HG03060 (cell line): ENCODE results near the gene CACNG5.
"Not testable (repeated sequence)": the region's sequence is repeated elsewhere in the genome, so short reads cannot be mapped to it uniquely, and the experiment has no call there.

Experiments
- ATAC-seq: cut with Tn5 transposase; IDR thresholded peaks from one replicate; pipeline ENCODE4 v1.9.1; 2021; ENCODE audit warnings: low read depth, moderate number of reproducible peaks; ENCODE audit not compliant: unreplicated experiment

The CACNG5 gene

DNA sequence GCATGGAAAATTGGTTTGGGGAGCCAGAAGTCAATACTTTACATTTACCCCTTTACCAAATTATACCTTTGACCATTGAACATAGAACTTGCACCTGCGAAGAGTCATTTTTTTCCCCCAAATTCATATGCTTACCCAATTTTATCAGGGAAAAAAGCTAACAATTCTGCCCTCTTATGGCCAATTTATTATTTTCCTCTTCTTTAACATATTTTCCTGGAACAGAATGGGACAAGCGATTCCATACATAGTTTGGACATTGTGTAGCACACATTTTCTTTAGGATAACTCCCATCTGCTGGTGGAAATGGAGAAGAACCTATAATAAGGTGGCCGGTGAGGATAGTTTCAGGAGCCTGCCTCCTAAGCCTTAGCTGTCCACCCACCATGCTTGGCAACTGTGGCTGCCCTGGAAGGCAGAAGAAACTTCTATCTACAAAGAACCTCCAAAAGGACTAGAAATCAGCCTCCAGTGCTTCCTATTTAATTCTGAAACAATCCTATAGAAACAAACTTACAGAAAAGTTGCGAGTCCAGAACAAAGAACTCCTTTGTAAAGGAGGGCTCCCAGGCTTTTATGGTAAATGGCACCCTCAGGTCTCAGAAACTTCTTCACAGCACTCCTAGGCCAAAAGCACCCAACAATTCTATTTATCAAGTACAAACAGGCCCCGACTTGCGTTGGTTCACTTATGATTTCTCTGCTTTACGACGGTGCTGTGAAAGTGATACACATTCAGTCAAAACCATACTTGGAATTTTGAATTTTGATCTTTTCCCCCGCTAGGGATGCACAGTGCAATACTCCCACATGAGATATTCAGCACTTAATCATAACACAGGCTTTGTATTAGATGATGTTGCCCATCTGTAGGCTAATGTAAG lies 65.5 kb downstream of the CACNG5 start:
- no peak for ATAC-seq

DNA sequence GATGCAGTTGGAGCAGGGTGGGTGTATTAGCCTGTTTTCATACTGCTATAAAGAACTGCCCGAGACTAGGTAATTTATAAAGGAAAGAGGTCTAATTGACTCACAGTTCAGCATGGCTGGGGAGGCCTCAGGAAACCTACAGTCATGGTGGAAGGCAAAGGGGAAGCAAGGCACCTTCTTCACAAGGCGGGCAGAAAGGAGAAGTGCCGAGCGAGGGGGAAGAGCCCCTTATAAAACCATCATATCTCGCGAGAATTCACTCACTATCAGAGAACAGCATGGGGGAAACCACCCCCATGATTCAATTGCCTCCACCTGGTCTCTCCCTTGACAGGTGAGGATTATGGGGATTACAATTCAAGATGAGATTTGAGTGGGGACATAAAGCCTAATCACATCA lies 68.4 kb downstream of the CACNG5 start:
- ATAC-seq = not testable (repeated sequence)

DNA sequence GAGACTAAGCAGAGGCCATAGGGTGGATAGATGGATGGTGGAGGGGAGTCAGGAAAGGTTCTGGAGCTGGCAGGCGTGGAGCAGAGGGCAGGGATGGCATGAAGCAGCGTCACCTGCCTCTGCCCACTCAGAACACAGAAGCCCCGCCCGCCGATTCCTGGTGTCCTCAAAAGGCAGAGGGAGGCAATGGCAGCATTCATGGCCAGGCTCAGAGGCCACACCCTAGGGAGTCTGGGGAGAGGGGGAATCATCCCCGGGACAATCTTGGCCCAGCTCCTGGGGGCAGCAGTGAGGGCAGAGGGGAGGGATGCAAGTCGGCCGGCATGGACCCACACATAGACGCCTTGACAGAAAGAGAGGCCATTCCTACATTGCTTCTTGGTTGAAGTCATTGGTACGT lies 68.9 kb downstream of the CACNG5 start:
- no peak for ATAC-seq

GRCh38 chr17:66904760-66905624 lies 70.1 kb downstream of the CACNG5 start:
- ATAC-seq = no peak

GRCh38 chr17:66906321-66907278 lies 71.7 kb downstream of the CACNG5 start:
- ATAC-seq = no peak

GRCh38 chr17:66909804-66910373 lies 75.0 kb downstream of the CACNG5 start:
- no peak for ATAC-seq

DNA sequence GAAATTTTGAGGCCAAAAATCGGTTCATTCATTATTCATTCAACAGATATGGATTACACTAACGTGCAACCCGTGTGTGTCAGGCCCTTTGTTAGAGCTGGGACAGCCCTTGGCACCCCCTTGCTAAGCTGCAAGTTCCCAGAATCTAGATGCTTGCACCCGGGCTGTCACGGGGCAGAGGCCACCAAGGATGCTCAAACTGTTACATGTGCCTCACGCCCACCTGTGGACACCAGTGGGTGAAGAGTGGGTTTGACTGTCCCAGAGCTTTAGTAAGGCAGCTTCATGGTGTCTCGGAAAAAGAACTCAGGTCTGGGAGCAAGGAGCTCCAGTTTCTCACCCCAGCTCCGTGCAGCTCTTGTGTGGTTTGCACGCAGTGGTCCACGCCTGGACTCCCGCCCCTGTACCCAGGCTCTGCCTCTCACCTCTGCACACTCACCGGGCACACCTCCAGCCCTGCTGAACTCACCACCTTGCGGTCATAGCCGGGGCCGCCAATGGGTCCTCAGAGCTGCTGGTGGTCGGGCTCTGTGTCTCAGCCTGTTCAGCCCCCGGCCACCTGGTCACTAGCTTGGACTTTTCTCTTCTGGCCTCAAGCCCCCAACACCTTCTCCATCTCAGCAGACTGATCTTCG lies 75.9 kb downstream of the CACNG5 start:
- no peak for ATAC-seq

GRCh38 chr17:66915204-66915611 lies 80.3 kb downstream of the CACNG5 start:
- no peak for ATAC-seq

DNA sequence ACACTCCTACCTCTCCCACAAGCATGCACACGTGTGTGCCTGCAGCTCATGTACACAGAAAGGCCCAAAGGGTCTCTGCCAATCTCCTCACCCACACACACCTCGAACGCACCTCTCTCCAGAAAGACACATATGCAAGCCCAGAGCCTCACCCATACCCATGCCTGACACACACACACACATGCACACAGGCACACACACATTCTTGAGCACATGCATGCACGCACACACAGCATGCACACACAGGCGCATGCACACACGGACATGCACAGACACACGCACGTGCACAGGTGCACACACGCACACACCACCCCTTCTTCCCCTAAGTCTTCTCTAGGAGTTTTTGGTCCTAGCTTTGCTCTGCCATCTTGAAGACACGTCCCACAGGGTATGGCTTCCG lies 80.9 kb downstream of the CACNG5 start:
- no peak for ATAC-seq

DNA sequence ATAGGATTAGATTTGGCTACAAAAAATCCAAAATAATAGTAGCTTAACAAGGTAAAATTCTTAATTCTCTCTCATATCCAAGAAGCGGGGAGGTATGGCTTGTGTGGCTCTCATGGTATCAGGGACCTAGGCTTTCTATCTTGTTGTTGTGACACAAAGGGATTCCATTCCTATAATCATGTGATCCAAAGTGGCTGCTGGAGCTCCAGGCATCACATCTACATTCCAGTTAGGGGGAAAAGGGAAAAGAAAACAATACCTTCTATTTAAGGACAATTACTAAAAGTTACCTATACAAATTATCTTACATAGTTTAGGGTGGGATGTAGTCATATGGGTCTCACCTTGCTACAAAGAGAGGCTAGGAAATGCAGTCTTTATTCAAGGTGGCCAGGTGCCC lies 82.0 kb downstream of the CACNG5 start:
- ATAC-seq = no peak

DNA sequence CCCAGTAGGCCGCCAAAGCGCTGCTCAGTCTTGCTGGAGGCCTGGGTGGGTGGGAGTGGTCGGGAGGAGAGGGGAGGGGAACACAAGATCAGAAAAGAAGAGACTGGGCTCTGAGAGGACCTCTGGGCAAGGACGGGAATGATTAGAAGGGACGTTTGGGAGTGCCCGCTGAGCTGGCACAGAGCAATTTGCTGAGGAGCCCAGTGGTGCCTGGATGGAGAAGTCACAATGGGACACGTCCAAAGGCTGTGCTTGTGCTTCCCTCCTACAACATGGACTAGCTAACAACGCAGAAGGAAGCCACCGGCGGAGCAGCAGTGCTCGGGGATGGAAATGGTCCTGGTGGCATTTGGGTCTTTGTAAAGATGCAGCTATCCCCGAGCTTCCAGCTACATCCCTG lies 84.0 kb downstream of the CACNG5 start:
- ATAC-seq = no peak

DNA sequence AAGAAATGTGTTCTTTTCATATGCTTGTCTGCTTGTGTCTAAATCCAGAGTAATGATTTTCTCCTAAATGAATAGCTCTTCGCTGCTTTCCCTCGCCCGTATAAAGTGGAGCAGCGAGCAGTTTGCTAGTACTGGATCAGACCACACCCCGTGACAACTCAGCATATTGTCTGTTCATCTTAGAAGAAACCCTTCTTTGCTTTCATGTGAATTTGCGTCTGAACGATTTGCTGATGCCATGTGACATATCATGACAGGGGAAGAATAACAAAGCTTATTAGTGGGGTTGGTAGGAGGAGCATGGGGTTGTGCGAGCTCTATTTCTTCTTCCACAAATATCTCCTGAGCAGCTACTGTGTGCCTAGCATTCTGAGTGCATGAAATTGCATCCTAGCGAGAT lies 85.5 kb downstream of the CACNG5 start:
- ATAC-seq = no peak

DNA sequence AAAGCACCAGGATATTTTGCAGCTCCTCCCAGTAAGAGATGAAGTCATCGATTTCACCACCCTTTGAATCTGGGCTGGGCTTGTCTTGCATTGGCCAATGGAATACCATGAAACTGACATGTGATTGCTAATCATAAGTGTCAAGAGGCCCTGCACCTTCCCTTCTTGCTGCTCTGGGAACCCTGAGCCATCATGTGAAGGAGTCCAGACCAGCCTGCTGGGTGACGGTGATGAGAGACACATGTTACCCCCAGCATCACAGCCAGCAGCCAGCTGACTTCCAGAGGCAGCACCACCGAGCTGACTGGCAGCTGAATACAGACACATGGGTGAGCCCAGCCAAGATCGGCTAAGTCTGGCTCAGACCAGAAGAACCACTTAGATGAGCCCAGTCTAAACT lies 86.0 kb downstream of the CACNG5 start:
- no peak for ATAC-seq

- ATAC-seq = no peak
Measured at GRCh38 chr17:66923886-66924285, 89.0 kb downstream of the CACNG5 start.

GRCh38 chr17:66925811-66926500 lies 91.0 kb downstream of the CACNG5 start:
- ATAC-seq = no peak

DNA sequence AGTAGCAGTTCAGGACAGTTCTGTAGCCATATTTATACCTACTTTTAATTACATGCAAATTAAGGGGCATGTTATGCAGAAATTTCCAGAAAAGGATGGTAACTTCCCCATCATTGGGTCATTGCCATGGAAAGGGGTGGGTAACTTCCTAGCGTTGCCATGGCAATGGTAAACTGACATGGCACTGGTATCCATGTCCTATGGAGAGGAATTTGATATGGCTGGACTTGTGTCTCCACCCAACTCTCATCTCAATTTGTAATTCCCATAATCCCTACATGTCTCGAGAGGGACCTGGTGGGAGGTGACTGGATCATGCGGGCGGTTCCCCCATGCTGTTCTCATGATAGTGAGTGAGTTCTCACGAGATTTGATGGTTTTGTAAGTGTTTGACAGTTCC lies 94.0 kb downstream of the CACNG5 start:
- no peak for ATAC-seq

GRCh38 chr17:66929591-66929990 lies 94.7 kb downstream of the CACNG5 start:
- ATAC-seq = no peak

DNA sequence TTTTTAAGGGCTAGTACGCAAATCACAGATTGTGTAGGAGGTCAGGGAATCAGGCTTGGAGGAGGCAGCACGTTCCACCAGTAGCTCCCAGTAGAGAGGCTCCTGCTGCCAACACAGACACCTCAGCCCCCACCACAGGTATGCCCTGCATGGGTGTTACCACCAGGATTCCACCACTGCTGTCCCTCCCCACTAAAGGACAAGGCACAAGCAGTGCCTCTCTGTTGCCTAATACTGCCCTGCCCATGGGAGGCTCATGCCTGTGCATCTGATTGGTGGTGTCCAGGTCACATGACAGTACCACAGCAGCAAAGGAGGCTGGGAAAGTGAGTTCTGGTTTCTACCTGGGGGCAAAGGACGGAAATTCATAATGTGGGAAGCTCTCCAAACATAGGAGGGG lies 96.0 kb downstream of the CACNG5 start:
- no peak for ATAC-seq

GRCh38 chr17:66932311-66932710 lies 97.4 kb downstream of the CACNG5 start:
- no peak for ATAC-seq
